HG03442 (cell line): ENCODE results near the gene PODNL1.

ENCODE experiments used
- ATAC-seq: cut with Tn5 transposase; IDR thresholded peaks from one replicate; pipeline ENCODE4 v1.9.1; 2021; ENCODE audit warnings: mild to moderate bottlenecking, moderate library complexity; ENCODE audit not compliant: unreplicated experiment

The PODNL1 gene

GRCh38 chr19:13938301-13939064 is at the start of gene PODNL1:
Gene PODNL1, minus strand, starts transcription at chr19:13938417. Its CDS starts 236 bp downstream, at chr19:13938181.
- no peak for ATAC-seq

- no peak for ATAC-seq
These were observed 49.1 kb upstream of the PODNL1 start for GRCh38 chr19:13987101-13987890.

GRCh38 chr19:13986348-13986904 is 48.2 kb upstream of the PODNL1 start:
- peak; percentile 73 for ATAC-seq

GRCh38 chr19:13985771-13986347 is 47.6 kb upstream of the PODNL1 start:
- ATAC-seq: peak; percentile 14

- no peak for ATAC-seq
These were observed 46.9 kb upstream of the PODNL1 start for GRCh38 chr19:13984875-13985741.

GRCh38 chr19:13984186-13984585 is 46.0 kb upstream of the PODNL1 start:
- no peak for ATAC-seq

- ATAC-seq: no peak
These were observed 45.1 kb upstream of the PODNL1 start for GRCh38 chr19:13983213-13983889.

- no peak for ATAC-seq
These were observed 44.6 kb upstream of the PODNL1 start for GRCh38 chr19:13982773-13983172.

- ATAC-seq: no peak
These were observed 43.8 kb upstream of the PODNL1 start for GRCh38 chr19:13981988-13982501.

- no peak for ATAC-seq
These were observed 43.2 kb upstream of the PODNL1 start for GRCh38 chr19:13981467-13981866.

GRCh38 chr19:13981021-13981420 is 42.8 kb upstream of the PODNL1 start:
- ATAC-seq: no peak

- no peak for ATAC-seq
These were observed 42.1 kb upstream of the PODNL1 start for GRCh38 chr19:13980340-13980739.

- no peak for ATAC-seq
These were observed 41.5 kb upstream of the PODNL1 start for GRCh38 chr19:13979686-13980085.

GRCh38 chr19:13979244-13979615 is 41.0 kb upstream of the PODNL1 start:
- no peak for ATAC-seq

- no peak for ATAC-seq
These were observed 40.4 kb upstream of the PODNL1 start for GRCh38 chr19:13978351-13979243.

- ATAC-seq: no peak
These were observed 39.6 kb upstream of the PODNL1 start for GRCh38 chr19:13977803-13978202.

- ATAC-seq: no peak
These were observed 38.2 kb upstream of the PODNL1 start for GRCh38 chr19:13976446-13976845.

GRCh38 chr19:13975870-13976269 is 37.7 kb upstream of the PODNL1 start:
- ATAC-seq: no peak

GRCh38 chr19:13974073-13974472 is 35.9 kb upstream of the PODNL1 start:
- ATAC-seq: no peak
